Anterior cingulate cortex (tissue), 58 donors: Measurements from ENCODE around the gene MTRR.
A peak's percentile ranks its signal among the peaks of the same experiment; 100 is the strongest.
"Not testable (repeated sequence)": the region's sequence is repeated elsewhere in the genome, so short reads cannot be mapped to it uniquely, and the experiment has no call there.

Source experiments
- DNase-seq, 58 donors: peaks; one replicate each; lab custom pipeline; 2025; lab: John Stamatoyannopoulos, UW

Gene MTRR

GRCh38 chr5:7888901-7889300 lies 20.0 kb downstream of the MTRR start:
- DNase-seq: no peak

DNA sequence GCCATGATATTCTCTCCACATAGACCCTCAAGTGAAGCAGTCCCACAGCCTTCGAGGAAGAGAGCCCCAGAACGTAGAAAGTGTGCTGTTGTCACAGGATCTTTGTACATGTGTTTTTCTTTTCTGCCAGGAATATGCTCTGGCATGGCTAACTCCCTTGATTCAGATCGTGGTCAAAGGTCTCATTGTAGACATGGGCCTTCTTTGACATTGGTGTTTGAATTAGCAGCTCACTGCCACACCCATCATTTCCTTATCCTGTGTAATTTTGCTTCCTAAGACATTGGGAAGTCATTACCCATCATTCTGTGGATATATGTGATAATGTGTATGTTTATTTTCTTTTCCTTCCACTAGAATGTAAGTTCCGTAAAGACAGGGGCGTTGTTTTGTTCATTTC lies 25.5 kb downstream of the MTRR start:
- no peak for DNase-seq

DNA sequence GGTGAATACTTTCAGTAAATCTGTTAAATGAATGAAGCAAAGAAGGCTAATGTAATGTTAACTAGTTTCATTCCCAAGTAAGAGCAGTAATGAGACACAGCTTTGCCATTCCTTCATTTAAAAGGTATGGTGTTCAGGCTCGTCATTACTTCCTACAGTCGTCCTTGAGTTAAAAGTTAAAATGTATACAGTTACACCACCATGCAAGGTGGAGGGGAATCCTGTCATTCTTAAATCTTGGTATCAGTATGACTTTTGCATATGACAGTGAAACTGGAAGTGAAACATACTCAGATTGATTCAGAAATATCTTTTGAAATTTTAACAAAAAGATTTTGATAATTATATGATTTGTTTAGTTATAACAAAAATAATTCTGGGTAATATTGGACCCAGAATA lies 25.9 kb downstream of the MTRR start:
- DNase-seq: no peak

GRCh38 chr5:7897014-7897600 lies 28.2 kb downstream of the MTRR start:
- DNase-seq: peak in 1 of 58 donors; percentile 14

DNA sequence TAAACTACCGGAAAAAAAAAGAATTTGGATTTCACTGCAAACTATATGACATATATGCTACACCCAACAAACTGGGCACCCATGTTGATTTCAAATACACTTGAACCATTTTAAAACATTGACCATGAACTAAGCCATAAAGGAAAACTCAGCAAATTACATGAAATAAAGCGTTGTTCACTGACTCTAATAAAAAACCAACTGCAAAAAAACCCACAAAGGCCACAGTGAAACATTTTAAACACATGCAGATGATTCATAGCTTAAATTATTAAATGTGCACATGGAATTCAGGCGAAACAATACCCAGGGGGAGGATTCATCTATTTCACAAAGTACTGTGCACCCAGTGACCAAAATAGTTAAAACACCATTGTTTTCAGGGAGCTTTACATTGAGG lies 33.3 kb downstream of the MTRR start:
- no peak for DNase-seq

- DNase-seq: no peak
Observed at GRCh38 chr5:7902666-7903625, 34.0 kb downstream of the MTRR start.

DNA sequence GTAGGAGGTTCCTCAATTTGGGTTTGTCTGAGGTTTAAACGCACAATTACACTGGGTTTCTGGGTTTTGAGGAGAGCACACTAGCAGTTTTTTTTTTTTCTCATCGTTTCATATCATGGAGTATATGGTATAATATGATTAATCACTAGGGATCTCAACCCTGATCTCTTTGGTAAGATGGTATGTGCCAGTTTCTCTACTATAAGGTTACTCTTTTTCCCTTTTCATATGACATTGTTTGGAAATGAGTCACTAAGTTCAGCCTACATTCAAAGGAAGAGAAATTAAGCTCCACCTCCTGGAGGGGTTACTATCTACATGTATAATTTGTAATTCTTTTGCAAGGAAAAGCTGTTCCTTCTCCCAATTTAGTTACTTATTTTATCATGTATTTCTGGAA lies 35.2 kb downstream of the MTRR start:
- DNase-seq: no peak

GRCh38 chr5:7907612-7908011 lies 38.7 kb downstream of the MTRR start:
- DNase-seq: no peak

- no peak for DNase-seq
Observed at GRCh38 chr5:7908317-7908716, 39.4 kb downstream of the MTRR start.

DNA sequence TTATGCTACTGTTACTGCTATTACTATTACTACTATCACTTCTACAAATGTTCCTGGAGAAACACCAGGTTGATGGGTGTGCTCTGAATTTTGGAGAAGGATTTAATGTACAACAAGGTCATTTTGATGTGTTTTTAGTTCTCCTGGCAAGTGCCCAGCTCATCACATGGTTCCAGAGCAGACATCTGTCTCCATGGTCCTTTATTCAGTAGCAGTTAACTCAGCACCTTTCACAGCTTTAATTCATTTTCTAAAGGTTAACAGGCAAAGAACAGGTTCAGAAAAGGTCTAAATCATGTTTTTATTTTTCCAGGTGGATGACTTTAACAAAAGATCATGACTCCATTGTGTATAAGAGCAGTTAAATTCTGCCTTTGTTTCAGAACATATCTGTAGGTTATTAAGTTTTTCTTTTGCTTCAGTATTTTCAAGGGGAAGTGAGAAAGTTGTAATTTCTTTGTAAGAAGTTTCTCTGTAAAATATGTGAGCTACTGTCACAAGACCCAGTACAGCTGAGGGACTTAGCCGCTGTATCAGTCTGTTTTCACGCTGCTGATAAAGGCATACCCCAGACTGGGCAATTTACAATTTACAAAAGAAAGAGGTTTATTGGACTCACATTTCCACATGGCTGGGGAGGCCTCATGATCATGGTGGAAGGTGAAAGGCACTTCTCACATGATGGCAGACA lies 41.9 kb downstream of the MTRR start:
- DNase-seq: no peak

DNA sequence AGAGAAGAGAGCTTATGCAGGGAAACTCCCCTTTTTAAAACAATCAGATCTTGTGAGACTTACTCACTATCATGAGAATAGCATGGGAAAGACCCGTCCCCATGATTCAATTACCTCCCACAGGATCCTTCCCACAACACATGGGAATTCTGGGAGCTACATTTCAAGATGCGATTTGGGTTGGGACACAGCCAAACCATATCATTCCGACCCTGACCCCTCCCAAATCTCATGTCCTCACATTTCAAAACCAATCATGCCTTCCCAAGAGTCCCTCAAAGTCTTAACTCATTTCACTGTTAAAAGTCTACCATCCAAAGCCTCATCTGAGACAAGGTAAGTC lies 42.5 kb downstream of the MTRR start:
- not testable (repeated sequence) for DNase-seq

GRCh38 chr5:7916171-7916804 lies 47.3 kb downstream of the MTRR start:
- no peak for DNase-seq

- DNase-seq: no peak
Observed at GRCh38 chr5:7917130-7918123, 48.5 kb downstream of the MTRR start.

GRCh38 chr5:7925961-7926695 lies 57.2 kb downstream of the MTRR start:
- DNase-seq: no peak

GRCh38 chr5:7926720-7927119 lies 57.8 kb downstream of the MTRR start:
- no peak for DNase-seq

DNA sequence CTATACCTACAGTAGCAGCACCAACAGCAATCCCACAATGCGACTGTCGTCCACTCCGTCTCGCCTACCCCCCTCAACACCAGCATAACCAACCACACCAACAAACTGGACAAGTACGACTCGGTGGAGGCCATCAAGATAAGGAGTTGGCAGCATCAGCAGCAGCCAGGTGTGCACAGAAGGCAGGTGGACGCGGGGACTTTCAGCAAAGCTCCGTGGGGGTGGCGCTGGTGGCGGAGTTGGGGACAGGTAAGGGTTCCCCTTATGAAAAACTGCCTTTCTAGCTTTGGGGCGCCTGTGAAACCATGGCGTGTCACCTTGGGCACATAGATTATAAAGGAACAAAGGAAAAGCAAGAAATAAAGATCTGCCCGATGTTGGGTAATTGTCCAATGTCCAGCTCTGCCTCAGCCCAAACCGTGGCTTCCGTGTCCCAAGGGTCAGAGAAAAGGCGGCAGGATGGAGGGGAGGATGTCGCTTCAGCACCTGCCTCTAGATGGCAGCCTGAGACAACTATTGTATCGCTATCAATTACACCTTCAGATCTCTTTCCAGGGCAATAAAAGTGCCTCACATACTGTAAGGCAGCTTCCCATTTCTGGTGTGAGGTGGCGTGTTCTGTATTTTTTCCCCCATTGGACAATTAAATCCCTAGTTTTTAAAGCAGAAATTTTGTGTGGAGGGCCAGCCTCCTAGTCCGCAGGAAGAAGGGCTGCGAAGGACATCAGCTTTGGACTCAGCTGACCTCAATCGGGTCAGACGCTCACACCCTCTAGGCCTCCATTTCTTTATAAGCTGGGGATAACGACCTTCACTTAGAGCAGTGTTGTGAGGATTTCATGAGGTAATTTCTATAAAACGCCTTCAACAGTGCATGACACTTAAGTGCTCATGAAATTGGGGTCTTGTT lies 58.8 kb downstream of the MTRR start:
- DNase-seq: peak in 33 of 58 donors; percentile 1 to 49 (median 16)

DNA sequence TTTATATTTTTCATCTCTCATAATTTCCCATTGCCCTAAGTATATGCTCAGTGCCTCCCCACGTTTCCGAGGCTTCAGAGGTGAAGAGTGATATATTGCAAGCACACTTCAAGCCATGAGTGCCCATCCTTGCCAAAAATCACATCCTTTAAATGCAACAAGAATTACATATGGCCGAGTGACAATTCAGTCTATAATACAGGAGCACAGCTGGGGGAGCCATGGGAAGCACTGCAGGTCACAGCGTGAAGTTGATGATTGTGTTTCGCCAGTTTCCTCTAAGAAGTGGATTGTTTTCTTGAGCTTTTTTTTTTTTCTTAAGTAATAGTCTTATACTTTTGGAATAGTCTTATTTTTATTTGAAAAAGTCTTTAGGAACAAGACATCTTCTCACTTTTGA lies 61.1 kb downstream of the MTRR start:
- DNase-seq: no peak

DNA sequence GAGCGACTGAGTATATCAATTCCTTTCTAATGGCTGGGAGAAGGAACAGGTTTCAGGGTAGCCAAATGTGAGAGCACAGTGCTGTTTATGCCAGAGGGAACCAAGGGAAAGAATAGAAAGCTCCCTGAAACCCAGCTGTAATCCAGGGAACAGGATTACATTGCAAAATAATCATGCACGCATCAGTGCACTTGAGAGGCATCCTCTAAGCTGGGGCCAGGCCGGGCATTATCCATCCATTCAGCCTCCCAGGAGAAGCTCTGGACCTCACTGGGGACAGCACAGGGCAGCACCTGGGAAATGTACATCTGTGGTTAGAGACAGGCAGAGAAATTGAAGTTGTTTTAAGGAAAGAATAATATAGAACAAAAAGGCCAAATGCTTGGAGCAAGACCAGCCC lies 72.7 kb downstream of the MTRR start:
- DNase-seq: no peak
